DMS153 treated with DMSO at 0.1 percent for 48 hours (cell line): ENCODE measurements around the gene GRAMD1A.
A peak's percentile ranks its signal among the peaks of the same experiment; 100 is the strongest.
"Not testable (repeated sequence)": the region's sequence is repeated elsewhere in the genome, so short reads cannot be mapped to it uniquely, and the experiment has no call there.

Experiments
- DNase-seq: peaks from one replicate; lab custom pipeline; 2025; ENCODE audit not compliant: unreplicated experiment; lab: John Stamatoyannopoulos, UW

GRAMD1A gene

DNA sequence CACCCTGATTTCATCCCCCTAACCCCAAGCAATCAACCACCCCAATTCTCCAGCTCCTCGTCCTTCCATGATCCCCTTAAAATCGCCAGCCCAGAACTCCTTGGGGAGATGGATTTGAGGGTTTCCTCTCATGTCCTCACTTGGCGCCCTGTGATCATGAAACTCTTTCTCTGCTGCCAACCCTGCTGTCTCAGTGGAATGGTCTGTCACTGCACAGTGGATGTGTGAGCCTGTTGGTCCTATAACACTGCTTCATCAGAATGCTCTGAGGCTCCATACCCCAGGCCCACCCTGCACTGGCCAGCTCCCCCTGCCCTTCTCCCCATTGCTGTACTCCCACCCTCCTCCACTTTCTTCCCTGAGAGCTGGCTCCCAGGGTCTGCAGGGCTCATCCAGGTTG, 23.5 kb upstream of the GRAMD1A start:
- no peak for DNase-seq

DNA sequence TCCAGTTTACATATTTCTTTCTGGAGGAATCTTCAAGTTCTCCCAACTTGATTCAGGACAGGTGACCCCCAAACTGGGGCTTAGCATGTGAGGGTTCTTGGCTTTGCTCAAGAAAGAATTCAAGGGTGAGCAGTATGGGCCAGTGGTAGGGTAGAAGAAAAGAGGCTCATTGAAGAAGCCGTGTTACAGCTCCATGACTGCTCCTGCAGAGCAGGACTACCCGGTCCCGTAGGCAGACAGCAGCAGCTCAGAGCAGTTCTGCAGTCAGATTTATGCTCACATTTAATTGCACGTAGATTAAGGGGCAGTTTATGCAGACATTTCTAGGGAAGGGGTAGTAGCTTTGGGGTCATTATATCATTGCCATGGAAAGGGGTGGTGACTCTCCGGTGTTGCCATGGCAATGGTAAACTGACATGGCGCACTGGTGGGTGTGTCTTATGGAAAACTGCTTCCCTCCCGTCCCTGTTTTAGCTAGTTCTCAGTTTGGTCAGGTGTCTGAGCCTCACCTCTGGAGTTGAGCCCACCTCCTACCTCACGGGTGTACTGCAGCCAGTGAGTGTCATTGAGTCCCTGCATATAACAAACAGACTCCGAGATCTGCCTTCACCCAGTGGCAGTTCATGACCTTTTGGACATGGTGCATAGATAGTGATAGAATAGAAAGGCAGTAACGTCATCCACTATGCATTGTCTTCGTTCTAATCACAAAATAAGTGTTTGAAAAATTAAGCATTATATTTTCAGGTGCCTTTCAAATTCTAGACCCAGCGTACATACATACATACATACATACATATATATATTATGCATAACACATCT, 20.1 kb upstream of the GRAMD1A start:
- DNase-seq: no peak

DNA sequence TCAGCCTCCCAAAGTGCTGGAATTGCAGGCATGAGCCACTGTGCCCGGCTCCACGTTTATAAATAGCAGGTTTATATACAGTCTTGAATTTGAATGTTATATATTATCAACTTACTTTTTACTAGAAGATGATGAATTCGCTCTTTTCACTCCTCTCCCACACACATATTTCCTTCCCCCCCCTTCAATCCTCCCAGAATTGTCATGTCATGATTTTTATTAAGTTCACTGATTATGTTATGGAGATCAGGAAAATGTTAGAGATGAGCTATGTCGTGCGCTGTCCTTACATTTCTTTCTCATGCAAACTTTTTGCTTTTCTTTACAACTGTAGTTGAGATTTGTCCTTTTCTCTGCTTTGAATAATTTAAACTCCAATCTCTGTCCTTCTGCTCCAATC, 17.8 kb upstream of the GRAMD1A start:
- DNase-seq: no peak

DNA sequence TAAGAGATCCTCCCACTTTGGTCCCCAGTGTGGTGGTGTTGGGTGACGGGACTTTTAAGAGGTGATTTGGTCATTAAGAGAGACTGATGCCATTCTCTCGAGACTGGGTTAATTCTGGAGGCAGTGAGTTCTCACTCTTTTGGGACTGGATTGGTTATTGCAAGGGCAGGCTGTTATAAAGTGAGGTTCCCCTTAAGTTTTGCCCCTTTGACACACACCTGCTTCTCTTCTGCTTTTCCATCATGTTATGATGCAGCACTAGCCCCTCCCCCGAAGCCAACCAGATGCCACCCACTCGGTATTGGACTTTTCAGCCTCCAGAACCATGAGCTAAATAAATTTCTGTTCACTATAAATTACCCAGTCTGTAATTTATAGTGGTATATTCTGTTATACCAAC, 16.3 kb upstream of the GRAMD1A start:
- DNase-seq: no peak

DNA sequence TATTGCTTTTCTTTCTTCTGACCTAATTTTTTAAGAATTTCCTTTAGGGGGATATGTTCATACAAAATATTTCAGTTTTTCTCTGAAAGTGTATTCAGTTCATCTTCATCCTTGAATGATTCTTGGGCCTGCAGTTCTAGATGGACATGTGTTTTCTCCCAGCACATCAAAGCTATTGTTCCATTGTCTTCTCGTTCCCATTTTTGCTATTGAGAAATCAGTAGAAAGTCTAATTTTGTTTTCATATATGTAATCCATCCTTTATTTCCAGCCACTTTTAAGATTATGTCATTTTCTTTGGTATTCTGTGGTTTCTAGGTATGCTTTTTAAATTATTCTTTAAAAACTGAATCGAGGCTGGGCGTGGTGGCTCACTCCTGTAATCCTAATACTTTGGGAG, 15.8 kb upstream of the GRAMD1A start:
- DNase-seq: no peak

DNA sequence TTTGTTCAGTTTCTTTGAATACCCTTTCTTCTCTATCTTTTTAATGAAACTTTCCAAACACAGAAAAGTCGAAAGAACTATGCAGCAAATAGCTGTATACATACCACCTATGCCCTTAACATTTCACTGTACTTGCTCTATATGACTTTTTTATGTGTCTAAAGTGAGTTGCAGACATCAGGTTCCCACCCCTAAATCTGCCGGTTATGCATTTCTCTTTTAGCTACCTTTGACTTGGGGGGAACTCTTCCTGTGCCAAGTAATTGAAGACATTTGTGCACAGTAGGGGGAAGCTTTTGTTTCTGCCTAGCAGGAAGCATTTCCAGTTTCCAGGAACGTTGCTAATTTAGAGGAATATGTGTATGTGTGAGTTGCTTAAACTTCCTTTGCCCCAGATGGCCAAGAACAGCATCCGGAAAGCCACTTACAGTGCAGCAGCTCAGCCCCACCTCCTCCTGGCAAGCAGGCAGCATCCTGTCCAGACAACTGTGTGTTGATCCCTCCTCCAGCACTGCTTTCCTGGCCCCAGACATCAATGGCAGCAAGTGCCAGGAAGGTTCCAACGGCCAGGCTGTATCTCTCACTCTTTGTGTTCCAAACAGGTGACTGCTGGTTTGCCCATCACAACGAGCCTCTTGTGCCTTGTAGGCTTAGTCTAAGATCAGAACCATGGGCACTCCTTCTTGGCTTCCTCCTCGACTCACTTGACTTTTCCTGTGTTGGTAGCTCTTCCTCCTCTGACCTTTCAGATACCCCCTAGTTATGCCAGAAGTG, 14.7 kb upstream of the GRAMD1A start:
- no peak for DNase-seq

DNA sequence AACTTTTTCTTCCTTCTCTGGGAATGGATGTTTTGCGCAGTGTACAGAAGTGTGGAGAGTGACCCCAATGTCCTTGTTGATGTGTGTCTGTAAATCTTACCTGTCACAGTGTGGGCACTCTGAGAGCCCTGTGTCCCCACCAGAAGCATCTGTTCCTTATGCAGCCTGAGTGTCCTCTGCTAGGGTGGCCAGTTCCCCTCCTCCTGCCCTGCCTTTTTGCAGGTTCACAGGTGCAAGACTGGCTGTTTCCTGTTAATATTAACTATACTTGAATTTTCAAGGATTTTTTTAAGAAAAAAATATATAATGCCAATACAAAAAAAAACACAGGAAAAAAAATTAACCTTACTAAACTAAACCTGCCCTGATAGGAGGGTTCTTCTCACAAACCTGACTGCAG, 12.0 kb upstream of the GRAMD1A start:
- no peak for DNase-seq

DNA sequence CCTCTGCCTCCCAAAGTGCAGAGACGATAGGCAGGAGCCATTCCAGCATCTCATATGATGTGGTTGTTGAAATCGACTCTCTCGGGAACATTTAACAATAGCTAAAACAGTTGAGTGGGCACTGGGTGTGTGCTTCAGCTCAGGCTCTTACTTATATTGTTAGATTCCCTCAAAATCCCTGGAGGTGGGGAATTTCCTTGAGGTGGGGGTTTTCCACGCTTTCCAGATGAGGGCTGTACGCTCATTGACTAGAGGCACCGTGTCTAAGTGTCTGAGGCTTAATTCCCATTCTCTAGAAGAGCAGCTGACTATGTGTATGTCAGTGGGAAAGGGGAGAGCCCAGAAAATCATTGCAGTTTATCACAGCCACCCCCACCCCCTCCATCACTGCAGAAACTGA, 10.8 kb upstream of the GRAMD1A start:
- no peak for DNase-seq

DNA sequence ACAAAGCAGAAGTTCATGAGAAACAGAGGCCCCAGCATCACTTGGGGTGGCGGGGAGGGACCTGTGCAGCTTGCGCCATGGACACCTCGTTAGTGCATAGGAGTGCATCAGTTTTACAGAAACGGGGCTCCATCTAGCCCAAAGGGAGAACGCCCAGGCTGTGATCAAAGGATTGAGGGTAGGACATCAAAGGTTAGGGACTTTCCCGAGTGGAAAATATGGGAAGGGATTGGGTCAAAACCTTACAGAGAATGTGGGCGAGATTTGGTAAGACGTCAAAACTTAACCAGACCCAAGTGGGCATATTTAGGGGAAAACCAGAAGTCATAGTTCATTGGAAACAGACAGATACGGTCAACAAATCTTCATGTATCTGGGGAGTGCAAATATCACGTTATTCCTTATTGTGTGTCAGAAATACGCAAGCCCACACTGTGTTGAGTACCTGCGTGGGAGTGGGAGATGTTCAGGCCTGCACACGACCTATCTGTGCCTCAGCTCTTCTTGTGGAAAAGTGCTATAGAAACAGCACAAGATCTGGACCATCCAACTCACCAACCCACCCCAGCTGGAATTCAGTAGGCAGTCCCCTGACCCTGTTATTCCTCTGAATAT, 9.4 kb upstream of the GRAMD1A start:
- no peak for DNase-seq

DNA sequence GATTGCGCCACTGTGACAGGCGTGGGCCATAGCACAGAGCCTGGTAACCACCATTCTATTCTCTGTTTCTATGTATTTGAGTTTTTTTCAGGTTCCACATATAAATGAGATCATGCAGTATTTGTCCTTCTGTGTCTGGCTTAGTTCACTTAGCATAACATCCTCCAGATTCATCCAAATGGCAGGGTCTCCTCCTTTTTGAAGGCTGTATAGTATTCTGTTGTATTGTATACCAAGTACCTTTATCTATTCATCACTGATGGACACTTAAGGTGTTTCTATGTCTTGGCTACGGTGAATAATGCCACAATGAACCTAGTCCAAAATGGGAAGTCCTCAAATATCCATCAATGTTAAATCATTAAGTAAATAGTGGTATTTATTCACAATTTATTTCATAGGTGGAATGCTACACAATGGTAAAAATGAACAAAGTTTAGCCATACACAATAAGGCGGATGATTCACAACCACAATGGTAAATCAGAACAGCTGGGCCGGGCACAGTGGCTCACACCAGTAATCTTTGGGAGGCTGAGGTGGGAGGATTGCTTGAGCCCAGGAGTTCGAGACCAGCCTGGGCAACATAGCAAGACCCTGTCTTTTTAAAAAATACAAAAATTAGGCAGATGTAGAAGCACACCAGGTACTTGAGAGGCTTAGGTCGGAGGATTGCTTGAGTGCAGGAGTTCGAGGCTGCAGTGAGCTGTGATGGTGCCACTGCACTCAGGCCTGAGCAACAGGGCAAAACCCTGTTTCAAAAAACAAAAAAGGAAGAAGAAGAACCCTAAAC, 8.4 kb upstream of the GRAMD1A start:
- DNase-seq: no peak

DNA sequence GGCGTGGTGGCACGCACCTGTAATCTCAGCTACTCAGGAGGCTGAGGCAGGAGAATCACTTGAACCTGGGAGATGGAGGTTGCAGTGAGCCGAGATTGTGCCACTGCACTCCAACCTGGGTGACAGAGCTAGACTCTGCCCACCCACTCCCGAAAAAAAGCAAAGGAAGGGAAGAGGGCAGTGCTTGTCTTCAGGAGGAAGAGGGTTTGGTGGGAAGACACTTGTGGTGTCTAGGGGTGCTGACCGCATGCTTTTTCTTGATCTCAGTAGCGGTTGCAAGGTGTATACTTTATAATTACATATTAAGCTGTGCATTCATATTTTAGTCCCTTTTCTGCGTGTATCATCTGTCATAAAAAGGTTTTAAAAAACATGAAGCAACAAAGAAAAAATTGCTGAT, 7.5 kb upstream of the GRAMD1A start:
- DNase-seq: not testable (repeated sequence)

DNA sequence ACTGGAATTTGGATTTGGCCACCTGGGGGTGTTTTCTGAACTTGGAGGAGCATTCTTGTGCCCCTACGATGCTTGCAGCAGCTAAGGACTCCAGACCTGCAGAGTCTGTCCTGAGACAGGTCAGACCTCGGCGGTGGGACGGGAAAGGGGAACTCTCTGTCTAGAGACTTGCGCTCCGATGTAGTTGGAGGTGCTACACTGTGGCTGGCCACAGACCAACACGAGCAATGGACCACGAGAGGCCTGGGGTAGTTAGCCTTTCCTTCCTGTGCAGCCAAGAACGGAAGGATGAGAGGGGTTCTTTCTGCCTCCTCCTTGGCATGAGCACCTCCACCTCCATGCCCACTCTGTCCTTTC, 5.9 kb upstream of the GRAMD1A start:
- DNase-seq: no peak

DNA sequence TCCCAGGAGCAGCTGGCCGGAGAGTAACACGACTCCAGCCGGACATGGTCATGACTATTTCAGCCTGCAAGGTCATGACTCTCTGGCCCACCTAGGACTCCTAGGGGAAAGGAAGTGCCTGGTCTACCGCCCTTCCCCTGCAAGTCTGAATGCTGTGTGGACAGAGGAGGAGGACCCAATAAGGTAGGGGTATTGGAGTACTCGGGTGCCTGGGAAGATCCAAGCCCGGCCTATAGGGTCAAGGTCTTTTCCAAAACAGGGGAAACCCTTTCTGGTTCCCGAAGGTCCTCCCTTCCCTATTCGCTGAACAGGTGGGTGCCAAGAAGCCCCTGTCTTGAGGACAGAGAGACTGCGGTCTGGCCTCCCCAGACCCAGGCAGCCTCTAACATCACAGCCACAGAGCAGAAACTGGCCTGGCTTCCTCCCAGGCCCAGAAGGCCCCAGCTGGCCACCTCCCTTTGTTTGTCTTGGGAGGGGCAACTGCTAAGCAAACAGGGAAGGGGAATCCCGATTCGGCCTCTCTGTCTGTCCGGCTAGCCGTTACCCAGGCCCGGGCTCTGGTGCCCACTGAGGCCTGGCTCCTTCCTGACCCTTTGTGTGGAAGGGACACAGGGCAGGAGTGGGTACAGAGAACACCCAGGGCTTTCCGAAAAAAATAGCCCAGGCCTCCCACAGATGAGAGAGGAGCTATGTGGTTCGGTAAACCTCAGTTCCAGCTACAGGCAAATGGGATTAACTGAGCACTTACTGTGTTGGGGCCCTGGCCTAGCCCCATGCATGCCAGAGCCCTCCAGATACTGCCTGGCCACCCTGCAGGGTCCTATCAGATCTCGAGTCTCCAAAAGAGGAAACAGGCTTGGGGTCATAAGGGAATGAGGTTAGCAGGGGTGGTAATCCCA, 5.2 kb upstream of the GRAMD1A start:
- DNase-seq: no peak

DNA sequence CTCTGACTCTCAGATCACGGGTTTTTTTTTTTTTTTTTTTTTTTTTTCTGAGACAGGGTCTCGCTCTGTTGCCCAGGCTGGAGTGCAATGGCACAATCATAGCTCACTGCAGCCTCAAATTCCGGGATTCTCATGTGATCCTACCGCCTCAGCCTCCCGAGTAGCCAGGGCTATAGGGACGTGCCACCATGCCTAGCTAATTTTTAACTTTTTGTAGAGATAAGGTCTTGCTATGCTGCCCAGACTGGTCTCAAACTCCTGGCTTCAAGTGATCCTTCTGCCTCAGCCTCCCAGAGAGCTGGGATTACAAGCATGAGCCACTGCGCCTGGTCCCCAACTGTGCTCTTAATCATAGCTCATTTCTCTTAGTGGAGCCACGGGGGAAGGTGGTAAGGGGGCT, 4.6 kb upstream of the GRAMD1A start:
- no peak for DNase-seq

DNA sequence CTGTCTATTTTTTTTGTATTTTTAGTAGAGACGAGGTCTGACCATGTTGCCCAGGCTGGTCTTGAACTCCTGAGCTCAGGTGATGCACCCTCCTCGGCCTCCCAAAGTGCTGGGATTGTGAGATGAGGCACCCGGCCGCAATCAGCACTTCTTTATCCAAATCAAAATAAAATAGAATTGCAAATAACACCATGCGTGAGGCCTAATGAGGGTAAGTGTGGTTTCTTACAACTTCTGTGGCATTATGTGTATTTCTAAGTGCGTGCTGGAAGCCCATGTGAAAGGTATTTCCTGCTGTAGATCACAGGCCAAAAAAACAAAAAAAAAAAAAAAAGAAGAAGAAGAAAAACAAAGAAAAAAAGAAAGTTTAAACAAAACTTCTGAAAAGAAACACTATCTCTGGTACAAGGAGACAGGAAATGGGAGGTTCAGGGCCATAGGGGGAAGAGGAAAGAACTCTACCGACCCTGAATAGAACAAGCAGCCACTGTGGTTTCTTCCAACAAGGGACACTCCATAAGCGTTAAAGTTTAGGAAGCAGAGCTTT, 3.0 kb upstream of the GRAMD1A start:
- no peak for DNase-seq

DNA sequence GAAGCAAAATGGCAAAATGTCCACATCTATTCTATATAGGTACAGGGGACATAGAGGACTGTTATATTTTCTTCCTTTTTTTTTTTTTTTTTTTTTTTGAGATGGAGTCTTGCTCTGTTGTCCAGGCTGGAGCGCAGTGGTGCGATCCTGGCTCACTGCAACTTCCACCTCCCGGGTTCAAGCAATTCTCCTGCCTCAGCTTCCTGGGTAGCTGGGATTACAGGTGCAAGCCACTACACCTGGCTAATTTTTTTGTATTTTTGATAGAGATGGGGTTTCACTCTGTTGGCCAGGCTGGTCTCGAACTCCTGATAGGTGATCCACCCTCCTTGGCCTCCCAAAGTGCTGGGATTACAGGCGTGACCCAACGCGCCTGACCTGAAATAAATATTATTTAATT, 1.9 kb upstream of the GRAMD1A start:
- not testable (repeated sequence) for DNase-seq

DNA sequence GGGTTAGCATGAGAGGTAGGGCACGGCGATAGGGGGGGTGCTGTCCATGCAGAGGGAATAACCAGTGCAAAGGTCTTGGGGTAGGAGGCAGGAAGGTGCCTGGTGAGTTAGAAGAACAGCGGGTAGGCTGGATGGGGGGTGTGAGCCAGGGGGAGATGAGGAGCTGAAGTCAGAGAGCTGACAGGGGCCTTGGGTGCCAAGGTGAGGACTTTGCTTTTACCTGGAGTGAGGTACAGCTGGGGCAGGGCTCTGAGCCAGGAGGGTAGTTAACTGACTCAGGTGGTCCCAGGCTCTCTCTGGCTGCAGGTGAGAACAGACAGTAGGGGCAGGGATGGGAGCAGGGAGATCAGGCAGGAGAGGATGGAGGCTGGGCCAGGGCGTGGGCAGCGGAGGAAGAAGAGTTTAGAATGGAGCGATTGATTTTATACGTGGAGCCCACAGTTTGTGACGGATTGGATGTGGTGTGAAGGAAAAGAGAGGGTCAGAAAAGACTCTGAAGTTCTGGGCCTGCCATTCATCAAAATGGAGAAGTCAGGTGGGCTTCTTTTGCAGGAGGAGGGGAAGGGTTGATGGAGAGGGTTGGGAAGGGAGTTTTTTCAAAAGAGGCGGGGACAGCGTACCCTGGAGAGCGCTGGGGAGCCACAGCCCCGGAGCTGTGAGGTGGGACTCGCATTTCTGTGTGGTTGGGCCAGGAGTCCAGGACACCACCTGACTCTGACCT, 1.2 kb upstream of the GRAMD1A start:
- no peak for DNase-seq

DNA sequence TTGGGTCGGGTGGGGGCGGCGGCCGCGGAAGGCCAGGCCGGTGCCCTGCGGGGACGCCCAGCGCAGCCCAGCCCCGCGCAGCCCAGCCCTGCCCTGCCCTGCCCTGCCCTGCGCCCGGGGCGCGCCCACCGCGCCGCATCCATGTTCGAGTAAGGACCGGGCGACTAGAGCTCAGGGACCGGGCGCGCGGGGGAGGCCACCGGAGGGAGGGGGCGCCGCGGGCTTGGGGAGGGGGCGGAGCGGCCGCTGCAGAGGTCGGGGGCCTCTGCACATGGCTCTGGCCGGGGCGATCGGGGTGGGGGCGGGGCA, 169 bp downstream of the GRAMD1A start:
- DNase-seq: no peak

DNA sequence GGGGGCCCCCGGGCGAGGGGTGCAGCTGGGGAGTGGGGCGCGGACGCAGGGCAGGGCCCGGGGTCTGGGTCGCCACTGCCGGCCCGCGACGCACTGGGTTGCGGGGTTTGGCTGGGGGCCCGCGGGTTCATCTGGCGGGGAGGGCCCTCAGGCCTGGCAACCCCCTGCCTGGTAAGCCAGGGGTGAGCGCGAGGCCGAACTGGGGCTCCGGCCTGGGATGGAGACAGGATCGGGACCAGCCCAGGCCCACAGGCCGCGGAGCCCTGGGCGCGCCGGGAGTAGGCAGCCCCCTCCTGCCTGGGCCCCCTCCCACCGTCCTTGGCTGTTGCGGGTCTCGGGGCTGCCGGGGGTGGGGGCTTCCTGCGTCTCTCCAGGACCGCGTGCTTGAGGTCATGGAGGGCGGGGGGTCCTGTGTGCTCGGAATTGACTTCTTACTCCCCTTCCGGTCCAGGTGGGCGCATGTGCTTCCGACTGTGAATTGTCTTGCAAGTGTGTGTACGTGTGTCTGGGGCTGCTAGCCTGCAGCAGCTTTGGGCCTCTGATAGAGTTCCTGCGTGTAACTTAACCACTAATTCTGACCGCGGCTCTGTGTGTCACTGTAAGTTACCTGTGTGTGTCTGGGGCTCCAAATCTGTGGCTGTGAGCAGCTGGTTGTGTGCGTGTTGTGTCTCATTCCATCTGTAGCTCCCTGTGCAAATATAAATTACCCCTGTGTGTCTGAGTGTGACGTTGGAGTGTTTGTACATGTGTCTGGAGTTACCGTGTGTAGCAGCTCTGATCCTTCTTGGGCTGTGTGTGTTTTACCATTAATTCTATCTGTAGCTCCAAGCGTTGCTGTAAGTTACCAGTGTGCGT, 751 bp downstream of the GRAMD1A start:
- peak; percentile 27 for DNase-seq
